Neural cell (in vitro differentiated cells): ENCODE results near the gene ATP13A3. TPM values are rescaled to one million over a fixed set of nuclear protein-coding genes. Genes with fewer than 3 reads are reported as not detected.

ENCODE experiments used
- H2AFZ ChIP-seq: fragments of 200-600, 300-800 bp; sonication (generic), shearing (Covaris generic); 2 replicates; pipeline ENCODE4 v1.6.0; 2014; ENCODE audit warnings: low read depth, mild to moderate bottlenecking, antibody characterized with exemption, low read length, moderate library complexity
- H3F3A ChIP-seq: fragments of 200-600 bp; shearing (Covaris generic); 2 replicates; pipeline ENCODE4 v1.6.1; 2016; ENCODE audit warnings: mild to moderate bottlenecking, moderate library complexity, mixed read lengths, antibody characterized with exemption, low read length; ENCODE audit not compliant: insufficient read depth, poor library complexity, severe bottlenecking
- H3K27ac ChIP-seq: fragments of 200-600, 300-800 bp; sonication (generic), shearing (Covaris generic); 2 replicates; pipeline ENCODE4 v1.5.1; 2014; ENCODE audit warnings: mild to moderate bottlenecking, low read length, moderate library complexity
- H3K27me3 ChIP-seq: fragments of 300-800, 200-600 bp; sonication (generic), shearing (Covaris generic); 2 replicates; pipeline ENCODE4 v1.6.0; 2014; ENCODE audit warnings: mild to moderate bottlenecking, low read depth, low read length, moderate library complexity; ENCODE audit not compliant: insufficient read depth
- H3K36me3 ChIP-seq: fragments of 300-800, 200-600 bp; sonication (generic), shearing (Covaris generic); 2 replicates; pipeline ENCODE4 v1.5.1; 2014; ENCODE audit warnings: mild to moderate bottlenecking, antibody characterized with exemption, low read length, moderate library complexity; ENCODE audit not compliant: insufficient read depth
- H3K4me2 ChIP-seq: fragments of 300-800, 200-600 bp; sonication (generic), shearing (Covaris generic); 2 replicates; pipeline ENCODE4 v1.6.0; 2014; ENCODE audit warnings: mild to moderate bottlenecking, low read length
- H3K4me3 ChIP-seq: fragments of 300-800, 200-600 bp; sonication (generic), shearing (Covaris generic); 2 replicates; pipeline ENCODE4 v1.5.1; 2014; ENCODE audit warnings: mild to moderate bottlenecking, low read length, moderate library complexity
- H3K79me2 ChIP-seq: fragments of 200-600 bp; shearing (Covaris generic); replicated peaks from 2 replicates; pipeline ENCODE4 v1.6.0; 2014; ENCODE audit warnings: mild to moderate bottlenecking, low read length, moderate library complexity; ENCODE audit not compliant: insufficient read depth
- H3K9ac ChIP-seq: fragments of 300-800, 200-600 bp; sonication (generic), shearing (Covaris generic); 2 replicates; pipeline ENCODE4 v1.6.1; 2016; ENCODE audit warnings: mild to moderate bottlenecking, low read length, mixed read lengths
- H3K9me2 ChIP-seq: fragments of 200-600 bp; shearing (Covaris generic); 2 replicates; pipeline ENCODE4 v1.6.1; 2016; ENCODE audit warnings: mild to moderate bottlenecking, low read length, mixed read lengths; ENCODE audit not compliant: insufficient read depth
- H3K9me3 ChIP-seq: fragments of 200-600, 300-800 bp; sonication (generic), shearing (Covaris generic); 2 replicates; pipeline ENCODE4 v1.6.1; 2016; ENCODE audit warnings: mild to moderate bottlenecking, mixed run types, low read length, moderate library complexity, mixed read lengths
- H4K20me1 ChIP-seq: fragments of 200-600 bp; shearing (Covaris generic); 2 replicates; pipeline ENCODE4 v1.6.1; 2016; ENCODE audit warnings: mild to moderate bottlenecking, mixed run types; ENCODE audit not compliant: insufficient read depth
- EP300 ChIP-seq: fragments of 450-650 bp; conservative IDR thresholded peaks from 2 replicates; pipeline ENCODE4 v1.6.1; 2014; ENCODE audit warnings: antibody characterized with exemption, mild to moderate bottlenecking, moderate library complexity; ENCODE audit not compliant: poor library complexity, severe bottlenecking
- EZH2 ChIP-seq: fragments of 200-600, 300-800 bp; shearing (Covaris generic), sonication (generic); IDR thresholded peaks from 2 replicates; pipeline ENCODE4 v1.6.1; 2014; ENCODE audit warnings: antibody characterized with exemption, low read length, borderline replicate concordance, mild to moderate bottlenecking; ENCODE audit not compliant: insufficient read depth, poor library complexity, severe bottlenecking
- MXI1 ChIP-seq: fragments of 450-650 bp; conservative IDR thresholded peaks from 2 replicates; pipeline ENCODE4 v1.6.1; 2014; ENCODE audit warnings: antibody characterized with exemption, mild to moderate bottlenecking; ENCODE audit not compliant: poor library complexity, severe bottlenecking
- POLR2AphosphoS5 ChIP-seq: IDR thresholded peaks from 2 replicates; pipeline ENCODE4 v1.6.1; 2012
- RAD21 ChIP-seq: fragments of 450-650 bp; conservative IDR thresholded peaks from 2 replicates; pipeline ENCODE4 v1.6.1; 2014; ENCODE audit warnings: antibody characterized with exemption, mild to moderate bottlenecking, moderate library complexity
- REST ChIP-seq: IDR thresholded peaks from 2 replicates; pipeline ENCODE4 v1.6.1; 2012; ENCODE audit warnings: borderline replicate concordance
- SMC3 ChIP-seq: fragments of 450-650 bp; conservative IDR thresholded peaks from 2 replicates; pipeline ENCODE4 v1.6.1; 2014; ENCODE audit warnings: antibody characterized with exemption, mild to moderate bottlenecking, moderate library complexity; ENCODE audit not compliant: poor library complexity
- TAF1 ChIP-seq: IDR thresholded peaks from 2 replicates; pipeline ENCODE4 v1.6.1; 2012; ENCODE audit warnings: low read depth
- polyA plus RNA-seq: library from polyadenylated mRNA; depleted of rRNA; stranded (reverse); fragments of >200 nt; gene quantifications from 2 replicates; pipeline ENCODE4 v1.2.3, GENCODE V29; 2014
- TF ChIP-seq, protein P1 (sequence below): fragments of 450-650 bp; IDR thresholded peaks from 2 replicates; pipeline ENCODE4 v1.5.1; 2014; ENCODE audit warnings: antibody characterized with exemption, mild to moderate bottlenecking, moderate library complexity; ENCODE audit not compliant: poor library complexity, severe bottlenecking

Gene ATP13A3
- polyA plus RNA-seq, 1 donor from 2014 or later, result 64.7 TPM

- Histone ChIP-seq H3K79me2 (no peaks in the 10 kb centered on the region), H3K4me2 (no peak overlapping the region), H3K9me2 (no peaks in the 10 kb centered on the region), H4K20me1 (no peaks in the 10 kb centered on the region), H3K9me3 (no peaks in the 10 kb centered on the region), H3F3A (no peaks in the 10 kb centered on the region), H3K36me3 (peaks cover 8% of the 10 kb centered on the region), H3K27ac (no peak overlapping the region), H2AFZ (no peak overlapping the region), H3K4me3 (no peak overlapping the region), H3K9ac (no peak overlapping the region), H3K27me3 (no peaks in the 10 kb centered on the region)
- no peak for TF ChIP-seq REST
- TF ChIP-seq, protein P1, sequence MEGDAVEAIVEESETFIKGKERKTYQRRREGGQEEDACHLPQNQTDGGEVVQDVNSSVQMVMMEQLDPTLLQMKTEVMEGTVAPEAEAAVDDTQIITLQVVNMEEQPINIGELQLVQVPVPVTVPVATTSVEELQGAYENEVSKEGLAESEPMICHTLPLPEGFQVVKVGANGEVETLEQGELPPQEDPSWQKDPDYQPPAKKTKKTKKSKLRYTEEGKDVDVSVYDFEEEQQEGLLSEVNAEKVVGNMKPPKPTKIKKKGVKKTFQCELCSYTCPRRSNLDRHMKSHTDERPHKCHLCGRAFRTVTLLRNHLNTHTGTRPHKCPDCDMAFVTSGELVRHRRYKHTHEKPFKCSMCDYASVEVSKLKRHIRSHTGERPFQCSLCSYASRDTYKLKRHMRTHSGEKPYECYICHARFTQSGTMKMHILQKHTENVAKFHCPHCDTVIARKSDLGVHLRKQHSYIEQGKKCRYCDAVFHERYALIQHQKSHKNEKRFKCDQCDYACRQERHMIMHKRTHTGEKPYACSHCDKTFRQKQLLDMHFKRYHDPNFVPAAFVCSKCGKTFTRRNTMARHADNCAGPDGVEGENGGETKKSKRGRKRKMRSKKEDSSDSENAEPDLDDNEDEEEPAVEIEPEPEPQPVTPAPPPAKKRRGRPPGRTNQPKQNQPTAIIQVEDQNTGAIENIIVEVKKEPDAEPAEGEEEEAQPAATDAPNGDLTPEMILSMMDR, result no peak
- TF ChIP-seq POLR2AphosphoS5, result no peak
Measured at GRCh38 chr3:194446754-194447153, 40.0 kb downstream of the ATP13A3 start.

GRCh38 chr3:194446172-194446571, 40.6 kb downstream of the ATP13A3 start:
- Histone ChIP-seq H3K4me2 (no peak overlapping the region), H3K4me3 (no peak overlapping the region), H3K27ac (no peak overlapping the region), H3K79me2 (no peaks in the 10 kb centered on the region), H3K27me3 (no peaks in the 10 kb centered on the region), H3K9ac (no peak overlapping the region), H3K9me2 (no peaks in the 10 kb centered on the region), H4K20me1 (no peaks in the 10 kb centered on the region), H2AFZ (no peak overlapping the region), H3F3A (no peaks in the 10 kb centered on the region), H3K36me3 (peaks cover 5% of the 10 kb centered on the region), H3K9me3 (no peaks in the 10 kb centered on the region)
- no peak for TF ChIP-seq POLR2AphosphoS5
- no peak for TF ChIP-seq RAD21
- TF ChIP-seq MXI1, result no peak
- TF ChIP-seq EP300, result no peak
- no peak for TF ChIP-seq SMC3
- no peak for TF ChIP-seq REST
- no peak for TF ChIP-seq TAF1
- TF ChIP-seq, protein P1, result no peak
- no peak for TF ChIP-seq EZH2
